HEK293 (cell line): Measurements from ENCODE around the gene MMP14.
"Not testable (repeated sequence)": the region's sequence is repeated elsewhere in the genome, so short reads cannot be mapped to it uniquely, and the experiment has no call there.

Source experiments
- CTCF ChIA-PET: fragments of 350-600 bp; formaldehyde crosslinking; extraction: SDS; loops from one replicate; lab custom pipeline; 2021; ENCODE audit warnings: antibody characterized with exemption; lab: Yijun Ruan, JAX
- POLR2A ChIA-PET: fragments of 300-600 bp; formaldehyde crosslinking; extraction: SDS; loops from one replicate; lab custom pipeline; 2020; ENCODE audit warnings: antibody characterized with exemption, inconsistent platforms; lab: Yijun Ruan, JAX
- H3K27ac ChIP-seq: fragments of 200-500 bp; sonication (Bioruptor generic); 2 replicates; pipeline ENCODE4 v1.5.1; 2014; ENCODE audit warnings: low read depth, low read length, control low read depth, inconsistent platforms; ENCODE audit errors: extremely low read depth
- H3K36me3 ChIP-seq, 2 experiments: fragments of 200-500 bp in 1 of 2; sonication (Bioruptor generic) in 1 of 2; 1 replicate in 1 of 2; 2 replicates in 1 of 2; pipeline ENCODE4 v1.5.1; 2014 to 2017; ENCODE audit warnings: inconsistent platforms in 2 of 2, low read length in 2 of 2; ENCODE audit not compliant: control insufficient read depth in 2 of 2, insufficient read depth in 1 of 2
- H3K4me1 ChIP-seq: fragments of 200-500 bp; sonication (Bioruptor generic); 2 replicates; pipeline ENCODE4 v1.5.1; 2014; ENCODE audit warnings: mild to moderate bottlenecking, low read length, inconsistent platforms; ENCODE audit not compliant: control insufficient read depth, insufficient read depth
- H3K4me3 ChIP-seq: 2 replicates; pipeline ENCODE4 v1.5.1; 2011; ENCODE audit warnings: low read depth, mild to moderate bottlenecking, control low read depth, low read length, moderate library complexity
- H3K9me3 ChIP-seq: fragments of 200-500 bp; sonication (Bioruptor generic); 2 replicates; pipeline ENCODE4 v1.5.1; 2014; ENCODE audit warnings: low read depth, low read length, inconsistent platforms; ENCODE audit not compliant: control insufficient read depth, insufficient read depth
- BCL11B ChIP-seq: fragments of 450-650 bp; formaldehyde crosslinking; IDR thresholded peaks from 2 replicates; pipeline ENCODE4 v1.5.1; 2016; ENCODE audit warnings: low read depth, missing biosample characterization, missing genetic modification characterization
- ELK4 ChIP-seq: IDR thresholded peaks from 2 replicates; pipeline ENCODE4 v1.6.1; 2011; ENCODE audit warnings: mild to moderate bottlenecking, low read depth, low read length, borderline replicate concordance
- PRDM10 ChIP-seq: fragments of 450-650 bp; formaldehyde crosslinking; IDR thresholded peaks from 2 replicates; pipeline ENCODE4 v1.5.1; 2016; ENCODE audit warnings: missing biosample characterization, missing genetic modification characterization
- REPIN1 ChIP-seq: fragments of 450-650 bp; formaldehyde crosslinking; IDR thresholded peaks from 2 replicates; pipeline ENCODE4 v1.5.1; 2017; ENCODE audit warnings: missing biosample characterization, missing genetic modification characterization, low read depth
- ZNF175 ChIP-seq: fragments of 450-650 bp; formaldehyde crosslinking; IDR thresholded peaks from 2 replicates; pipeline ENCODE4 v1.5.1; 2016; ENCODE audit warnings: missing biosample characterization, missing genetic modification characterization
- ZNF202 ChIP-seq: fragments of 450-650 bp; formaldehyde crosslinking; IDR thresholded peaks from 2 replicates; pipeline ENCODE4 v1.5.1; 2016; ENCODE audit warnings: missing biosample characterization, missing genetic modification characterization, borderline replicate concordance
- ZNF302 ChIP-seq: fragments of 450-650 bp; formaldehyde crosslinking; IDR thresholded peaks from 2 replicates; pipeline ENCODE4 v1.5.1; 2016; ENCODE audit warnings: missing biosample characterization, missing genetic modification characterization, low read depth
- ZNF362 ChIP-seq: fragments of 450-650 bp; formaldehyde crosslinking; IDR thresholded peaks from 2 replicates; pipeline ENCODE4 v1.5.1; 2016; ENCODE audit warnings: missing biosample characterization, missing genetic modification characterization
- ZNF391 ChIP-seq: fragments of 450-650 bp; formaldehyde crosslinking; IDR thresholded peaks from 2 replicates; pipeline ENCODE4 v1.5.1; 2016; ENCODE audit warnings: low read depth, missing biosample characterization, missing genetic modification characterization, borderline replicate concordance
- ZNF544 ChIP-seq: fragments of 450-650 bp; formaldehyde crosslinking; IDR thresholded peaks from 2 replicates; pipeline ENCODE4 v1.5.0; 2017; ENCODE audit warnings: missing biosample characterization, missing genetic modification characterization
- ZNF660 ChIP-seq: fragments of 450-650 bp; IDR thresholded peaks from 2 replicates; pipeline ENCODE4 v1.5.1; 2018; ENCODE audit warnings: missing biosample characterization, mild to moderate bottlenecking, missing genetic modification characterization
- ZSCAN18 ChIP-seq: fragments of 450-650 bp; formaldehyde crosslinking; IDR thresholded peaks from 2 replicates; pipeline ENCODE4 v1.5.1; 2016; ENCODE audit warnings: missing biosample characterization, missing genetic modification characterization
- ZXDB ChIP-seq: fragments of 450-650 bp; formaldehyde crosslinking; IDR thresholded peaks from 2 replicates; pipeline ENCODE4 v1.5.1; 2016; ENCODE audit warnings: missing biosample characterization, missing genetic modification characterization

MMP14 gene

GRCh38 chr14:22854963-22855724 lies 18.8 kb downstream of the MMP14 start:
- no peaks in the 10 kb centered on the region for H3K4me1 ChIP-seq
- no peak overlapping the region for H3K27ac ChIP-seq
- H3K36me3 ChIP-seq = no peaks in the 10 kb centered on the region
- ChIA-PET POLR2A (interaction anchor here (0.7 to 2.5 kb wide), 2 partner anchors 32 to 176 kb away, joined by 6 read pairs; no protein-coding TSS in a partner anchor), CTCF (interaction anchor here (0.6 to 9.7 kb wide), 22 partner anchors 18 to 373 kb away, joined by 3 to 115 read pairs (median 6); partner anchors contain the start of genes MMP14, MRPL52, OXA1L and REM2)
- TF ChIP-seq ZNF362 (tag by site-specific recombination) (no peak), PRDM10 (tag by site-specific recombination) (peak; percentile 52; the same call in 1 of the 2 replicates), ZNF391 (tag by site-specific recombination) (no peak)
- H3K4me3 ChIP-seq = no peak overlapping the region
- no peaks in the 10 kb centered on the region for H3K9me3 ChIP-seq

- ChIA-PET CTCF (interaction anchor here (0.6 to 4.2 kb wide), 4 partner anchors 44 to 196 kb away, joined by 3 to 34 read pairs (median 6); no protein-coding TSS in a partner anchor), POLR2A (no interaction called here)
- no peak overlapping the region for H3K4me3 ChIP-seq
- no peaks in the 10 kb centered on the region for H3K9me3 ChIP-seq
- H3K36me3 ChIP-seq = no peaks in the 10 kb centered on the region
- TF ChIP-seq ZNF544 (no peak), ZXDB (tag by site-specific recombination) (no peak), BCL11B (no peak), ZNF175 (tag by site-specific recombination) (no peak), ZSCAN18 (tag by site-specific recombination) (no peak), REPIN1 (no peak), ZNF202 (no peak), ZNF660 (tag by site-specific recombination) (no peak), ELK4 (no peak), ZNF302 (no peak)
- no peaks in the 10 kb centered on the region for H3K4me1 ChIP-seq
- H3K27ac ChIP-seq = no peak overlapping the region
Measured at GRCh38 chr14:22856428-22856827, 20.0 kb downstream of the MMP14 start.

GRCh38 chr14:22860377-22860776 lies 24.0 kb downstream of the MMP14 start:
- CTCF ChIA-PET = interaction anchor here (0.6 to 1.8 kb wide), 6 partner anchors 12 to 474 kb away, joined by 3 to 7 read pairs (median 4); no protein-coding TSS in a partner anchor
- H3K4me1 ChIP-seq, H3K27ac ChIP-seq, H3K36me3 ChIP-seq, H3K9me3 ChIP-seq, H3K4me3 ChIP-seq, POLR2A ChIA-PET: not testable (repeated sequence)
